ENCODE data around the gene ROBO1.

Gene ROBO1

GRCh38 chr3:79664455-79664854 is 103.3 kb downstream of the ROBO1 start:
- DNase-seq = no peak

- no peak for DNase-seq
Measured at GRCh38 chr3:79661896-79662295, 105.9 kb downstream of the ROBO1 start.

- DNase-seq = no peak
Measured at GRCh38 chr3:79657076-79657475, 110.7 kb downstream of the ROBO1 start.

- no peak for DNase-seq
Measured at GRCh38 chr3:79654019-79654418, 113.8 kb downstream of the ROBO1 start.

GRCh38 chr3:79653266-79653830 is 114.5 kb downstream of the ROBO1 start:
- DNase-seq = no peak

- no peak for DNase-seq
Measured at GRCh38 chr3:79651536-79652065, 116.2 kb downstream of the ROBO1 start.

GRCh38 chr3:79639855-79640254 is 127.9 kb downstream of the ROBO1 start:
- no peak for DNase-seq

- DNase-seq = no peak
Measured at GRCh38 chr3:79636372-79636771, 131.4 kb downstream of the ROBO1 start.

GRCh38 chr3:79632842-79633241 is 135.0 kb downstream of the ROBO1 start:
- DNase-seq = no peak

- peak; percentile 10 for DNase-seq
Measured at GRCh38 chr3:79618883-79619282, 148.9 kb downstream of the ROBO1 start.

- no peak for DNase-seq
Measured at GRCh38 chr3:79606414-79606813, 161.4 kb downstream of the ROBO1 start.

GRCh38 chr3:79604681-79605080 is 163.1 kb downstream of the ROBO1 start:
- DNase-seq = no peak

GRCh38 chr3:79602385-79602784 is 165.4 kb downstream of the ROBO1 start:
- no peak for DNase-seq

- DNase-seq = no peak
Measured at GRCh38 chr3:79598594-79598993, 169.2 kb downstream of the ROBO1 start.

- no peak for DNase-seq
Measured at GRCh38 chr3:79597709-79598108, 170.1 kb downstream of the ROBO1 start.

GRCh38 chr3:79587150-79587549 is 180.6 kb downstream of the ROBO1 start:
- no peak for DNase-seq

GRCh38 chr3:79586232-79586631 is 181.6 kb downstream of the ROBO1 start:
- DNase-seq = no peak

GRCh38 chr3:79572930-79573329 is 194.9 kb downstream of the ROBO1 start:
- no peak for DNase-seq

- DNase-seq = no peak
Measured at GRCh38 chr3:79568938-79569337, 198.9 kb downstream of the ROBO1 start.

GRCh38 chr3:79564192-79564591 is 203.6 kb downstream of the ROBO1 start:
- DNase-seq = no peak

GRCh38 chr3:79560698-79561097 is 207.1 kb downstream of the ROBO1 start:
- no peak for DNase-seq

GRCh38 chr3:79558943-79559342 is 208.9 kb downstream of the ROBO1 start:
- DNase-seq = no peak

GRCh38 chr3:79555655-79556054 is 212.1 kb downstream of the ROBO1 start:
- DNase-seq = no peak

GRCh38 chr3:79551997-79552396 is 215.8 kb downstream of the ROBO1 start:
- no peak for DNase-seq

- DNase-seq = no peak
Measured at GRCh38 chr3:79551321-79551892, 216.4 kb downstream of the ROBO1 start.
